DND-41 (cell line): ENCODE data around the gene TBC1D22A.

Experiments used
- ATAC-seq: fragments of 200-7000 bp; cut with Tn5 transposase; 3 replicates; pipeline ENCODE4 v1.9.1; 2021; ENCODE audit warnings: low read depth; ENCODE audit not compliant: insufficient read depth
- DNase-seq: peaks from one replicate; pipeline ENCODE4 v3.0.0-alpha.2; 2020
- H2AFZ ChIP-seq: 2 replicates; pipeline ENCODE4 v1.6.0; 2012; ENCODE audit warnings: low read depth, low read length
- H3K27ac ChIP-seq: 2 replicates; pipeline ENCODE4 v1.5.1; 2012; ENCODE audit warnings: low read length, inconsistent platforms
- H3K27me3 ChIP-seq: fragments of 200-600 bp; sonication (generic); 2 replicates; pipeline ENCODE4 v1.6.0; 2012; ENCODE audit warnings: low read length, mild to moderate bottlenecking, inconsistent platforms; ENCODE audit not compliant: insufficient read depth, poor library complexity
- H3K36me3 ChIP-seq: 2 replicates; pipeline ENCODE4 v1.5.1; 2012; ENCODE audit warnings: low read length, inconsistent platforms; ENCODE audit not compliant: insufficient read depth
- H3K4me1 ChIP-seq: 2 replicates; pipeline ENCODE4 v1.5.1; 2012; ENCODE audit warnings: mild to moderate bottlenecking, low read length; ENCODE audit not compliant: insufficient read depth
- H3K4me2 ChIP-seq: 2 replicates; pipeline ENCODE4 v1.6.0; 2012; ENCODE audit warnings: mild to moderate bottlenecking, moderate library complexity, low read length, inconsistent platforms; ENCODE audit not compliant: insufficient read depth
- H3K4me3 ChIP-seq, 2 experiments: fragments of 200-600 bp in 1 of 2; shearing (Covaris generic) in 1 of 2; 2 replicates each; pipeline ENCODE4 v1.5.1; 2012 to 2016; ENCODE audit warnings: inconsistent platforms in 2 of 2, low read length in 2 of 2, mild to moderate bottlenecking in 2 of 2, low read depth in 1 of 2, moderate library complexity in 1 of 2
- H3K79me2 ChIP-seq: 2 replicates; pipeline ENCODE4 v1.6.0; 2012; ENCODE audit warnings: low read length, inconsistent platforms; ENCODE audit not compliant: insufficient read depth
- H3K9ac ChIP-seq: 2 replicates; pipeline ENCODE4 v1.6.0; 2012; ENCODE audit warnings: low read depth, mild to moderate bottlenecking, inconsistent platforms, low read length, moderate library complexity
- H3K9me3 ChIP-seq: 2 replicates; pipeline ENCODE4 v1.5.1; 2012; ENCODE audit warnings: low read length, moderate library complexity, mild to moderate bottlenecking, inconsistent platforms; ENCODE audit not compliant: insufficient read depth, severe bottlenecking
- H4K20me1 ChIP-seq: 2 replicates; pipeline ENCODE4 v1.6.0; 2012; ENCODE audit warnings: low read length; ENCODE audit not compliant: insufficient read depth
- EZH2 ChIP-seq: IDR thresholded peaks from 3 replicates; pipeline ENCODE4 v1.6.1; 2012; ENCODE audit warnings: borderline replicate concordance, low read depth, mild to moderate bottlenecking, moderate library complexity, low read length, inconsistent platforms; ENCODE audit not compliant: severe bottlenecking
- TF ChIP-seq, protein P1 (sequence below): IDR thresholded peaks from 2 replicates; pipeline ENCODE4 v1.5.1; 2012; ENCODE audit warnings: borderline replicate concordance, low read length, moderate library complexity, mild to moderate bottlenecking; ENCODE audit not compliant: poor library complexity, severe bottlenecking; ENCODE audit errors: extremely low read depth

TBC1D22A gene

GRCh38 chr22:47064416-47064815 is 302.0 kb downstream of the TBC1D22A start:
- H3K36me3 ChIP-seq, result peaks cover 18% of the 10 kb centered on the region
- no peaks in the 10 kb centered on the region for H3K27me3 ChIP-seq
- DNase-seq, result no peak
- no peak for ATAC-seq
- no peak overlapping the region for H3K9ac ChIP-seq
- no peaks in the 10 kb centered on the region for H3K9me3 ChIP-seq
- no peaks in the 10 kb centered on the region for H3K4me1 ChIP-seq
- no peak overlapping the region for H2AFZ ChIP-seq
- TF ChIP-seq, protein P1, sequence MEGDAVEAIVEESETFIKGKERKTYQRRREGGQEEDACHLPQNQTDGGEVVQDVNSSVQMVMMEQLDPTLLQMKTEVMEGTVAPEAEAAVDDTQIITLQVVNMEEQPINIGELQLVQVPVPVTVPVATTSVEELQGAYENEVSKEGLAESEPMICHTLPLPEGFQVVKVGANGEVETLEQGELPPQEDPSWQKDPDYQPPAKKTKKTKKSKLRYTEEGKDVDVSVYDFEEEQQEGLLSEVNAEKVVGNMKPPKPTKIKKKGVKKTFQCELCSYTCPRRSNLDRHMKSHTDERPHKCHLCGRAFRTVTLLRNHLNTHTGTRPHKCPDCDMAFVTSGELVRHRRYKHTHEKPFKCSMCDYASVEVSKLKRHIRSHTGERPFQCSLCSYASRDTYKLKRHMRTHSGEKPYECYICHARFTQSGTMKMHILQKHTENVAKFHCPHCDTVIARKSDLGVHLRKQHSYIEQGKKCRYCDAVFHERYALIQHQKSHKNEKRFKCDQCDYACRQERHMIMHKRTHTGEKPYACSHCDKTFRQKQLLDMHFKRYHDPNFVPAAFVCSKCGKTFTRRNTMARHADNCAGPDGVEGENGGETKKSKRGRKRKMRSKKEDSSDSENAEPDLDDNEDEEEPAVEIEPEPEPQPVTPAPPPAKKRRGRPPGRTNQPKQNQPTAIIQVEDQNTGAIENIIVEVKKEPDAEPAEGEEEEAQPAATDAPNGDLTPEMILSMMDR, result no peak
- TF ChIP-seq EZH2, result no peak
- no peak overlapping the region for H3K4me3 ChIP-seq
- no peak overlapping the region for H3K27ac ChIP-seq
- H3K4me2 ChIP-seq, result no peak overlapping the region
- H4K20me1 ChIP-seq, result 0 out of 2 replicates have a peak, but pooled peaks cover 7% of the 10 kb centered on the region
- peaks cover 3% of the 10 kb centered on the region; the same call in 1 of the 2 replicates for H3K79me2 ChIP-seq

GRCh38 chr22:47065756-47066615 is 303.5 kb downstream of the TBC1D22A start:
- Histone ChIP-seq H3K36me3 (peaks cover 10% of the 10 kb centered on the region), H4K20me1 (0 out of 2 replicates have a peak, but pooled peaks cover 7% of the 10 kb centered on the region), H3K79me2 (peaks cover 3% of the 10 kb centered on the region; the same call in 1 of the 2 replicates), H3K27me3 (no peaks in the 10 kb centered on the region), H2AFZ (no peak overlapping the region), H3K4me2 (no peak overlapping the region), H3K4me3 (no peak overlapping the region), H3K9ac (no peak overlapping the region), H3K4me1 (no peaks in the 10 kb centered on the region), H3K9me3 (no peaks in the 10 kb centered on the region), H3K27ac (no peak overlapping the region)
- ATAC-seq, result no peak
- TF ChIP-seq, protein P1, result no peak
- no peak for TF ChIP-seq EZH2
- no peak for DNase-seq

GRCh38 chr22:47066616-47066905 is 304.1 kb downstream of the TBC1D22A start:
- Histone ChIP-seq H3K4me1 (no peaks in the 10 kb centered on the region), H3K4me3 (no peak overlapping the region), H3K79me2 (peaks cover 9% of the 10 kb centered on the region), H3K4me2 (no peak overlapping the region), H3K9me3 (no peaks in the 10 kb centered on the region), H3K9ac (no peak overlapping the region), H2AFZ (no peak overlapping the region), H3K36me3 (peaks cover 8% of the 10 kb centered on the region), H3K27ac (no peak overlapping the region), H4K20me1 (peaks cover 10% of the 10 kb centered on the region; the same call in 1 of the 2 replicates), H3K27me3 (no peaks in the 10 kb centered on the region)
- TF ChIP-seq, protein P1, result no peak
- no peak for TF ChIP-seq EZH2
- ATAC-seq, result no peak
- DNase-seq, result no peak
